ENCODE data around the gene TMEM80. TPM values are rescaled to one million over a fixed set of nuclear protein-coding genes. Genes with fewer than 3 reads are reported as not detected.

TMEM80 gene
- total and polyA plus RNA-seq, 9 of the 15 experiments (the other 6 are each of a cell fraction or from before 2014, with no cell fraction given), result 5.1 to 30.1 (median 12.4) TPM

- no peak for TF ChIP-seq ZBTB8A (IDR thresholded peaks at IDR 0.05; ENCODE audit: partially characterized antibody)
- peak; percentile 43 for TF ChIP-seq SAP30 (IDR thresholded peaks at IDR 0.05; ENCODE audit: borderline replicate concordance, insufficient read depth, low read depth, low read length, poor library complexity, severe bottlenecking)
- peak; percentile 83 for TF ChIP-seq SUPT5H (IDR thresholded peaks at IDR 0.05)
- TF ChIP-seq ZNF507 (tag; conservative IDR thresholded peaks at IDR 0.05), result no peak
- TF ChIP-seq ATF1 (CRISPR knock-in tag; IDR thresholded peaks at IDR 0.05), result no peak
- peak; percentile 47 for TF ChIP-seq ATF1 (tag; IDR thresholded peaks at IDR 0.05)
- TF ChIP-seq TBL1XR1 (IDR thresholded peaks at IDR 0.05; ENCODE audit: low read length in 2 of 2), result no peak
- no peak for TF ChIP-seq XRCC4 (IDR thresholded peaks at IDR 0.05; ENCODE audit: extremely low read depth, insufficient read depth, insufficient read length)
- TF ChIP-seq NELFE (IDR thresholded peaks at IDR 0.05; ENCODE audit: insufficient read depth, insufficient read length), result no peak
- no peak for TF ChIP-seq KDM4B (IDR thresholded peaks at IDR 0.05; ENCODE audit: borderline replicate concordance in 2 of 2, low read depth in 1 of 2)
- TF ChIP-seq, protein P1, sequence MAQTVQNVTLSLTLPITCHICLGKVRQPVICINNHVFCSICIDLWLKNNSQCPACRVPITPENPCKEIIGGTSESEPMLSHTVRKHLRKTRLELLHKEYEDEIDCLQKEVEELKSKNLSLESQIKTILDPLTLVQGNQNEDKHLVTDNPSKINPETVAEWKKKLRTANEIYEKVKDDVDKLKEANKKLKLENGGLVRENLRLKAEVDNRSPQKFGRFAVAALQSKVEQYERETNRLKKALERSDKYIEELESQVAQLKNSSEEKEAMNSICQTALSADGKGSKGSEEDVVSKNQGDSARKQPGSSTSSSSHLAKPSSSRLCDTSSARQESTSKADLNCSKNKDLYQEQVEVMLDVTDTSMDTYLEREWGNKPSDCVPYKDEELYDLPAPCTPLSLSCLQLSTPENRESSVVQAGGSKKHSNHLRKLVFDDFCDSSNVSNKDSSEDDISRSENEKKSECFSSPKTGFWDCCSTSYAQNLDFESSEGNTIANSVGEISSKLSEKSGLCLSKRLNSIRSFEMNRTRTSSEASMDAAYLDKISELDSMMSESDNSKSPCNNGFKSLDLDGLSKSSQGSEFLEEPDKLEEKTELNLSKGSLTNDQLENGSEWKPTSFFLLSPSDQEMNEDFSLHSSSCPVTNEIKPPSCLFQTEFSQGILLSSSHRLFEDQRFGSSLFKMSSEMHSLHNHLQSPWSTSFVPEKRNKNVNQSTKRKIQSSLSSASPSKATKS (CRISPR knock-in tag; IDR thresholded peaks at IDR 0.05), result no peak
- no peak for TF ChIP-seq ELK1 (CRISPR knock-in tag; IDR thresholded peaks at IDR 0.05)
- TF ChIP-seq ZNF12 (CRISPR knock-in tag; IDR thresholded peaks at IDR 0.05), result peak; percentile 49; the same call in 1 of the 2 replicates
- TF ChIP-seq ZNF740 (CRISPR knock-in tag; IDR thresholded peaks at IDR 0.05), result 0 out of 2 replicates have a peak, but pooled peaks have one; percentile 7
- TF ChIP-seq ZNF740 (tag; IDR thresholded peaks at IDR 0.05), result no peak
- no peak for TF ChIP-seq ZNF592 (IDR thresholded peaks at IDR 0.05)
- TF ChIP-seq USF1 (CRISPR knock-in tag; IDR thresholded peaks at IDR 0.05), result no peak
- TF ChIP-seq MTA2 (IDR thresholded peaks at IDR 0.05; ENCODE audit: low read depth), result no peak
These were observed 51.8 kb downstream of the TMEM80 start, which contains the start of gene TALDO1 (continued) for GRCh38 chr11:747158-748006.
